Epithelial cell of esophagus (primary cell): ENCODE measurements around the gene CD72.
A peak's percentile ranks its signal among the peaks of the same experiment; 100 is the strongest.

Experiments used
- DNase-seq: peaks from one replicate; pipeline ENCODE4 v3.0.0; 2010; ENCODE audit warnings: low read depth
- H3K4me3 ChIP-seq: 2 replicates; pipeline ENCODE4 v1.5.1; 2011; ENCODE audit warnings: mild to moderate bottlenecking, low read length, control low read depth
- TF ChIP-seq, protein P1 (sequence below): IDR thresholded peaks from 2 replicates; pipeline ENCODE4 v1.5.1; 2011; ENCODE audit warnings: low read depth, mild to moderate bottlenecking, low read length, control low read depth, inconsistent platforms; ENCODE audit not compliant: insufficient read depth; ENCODE audit errors: missing control alignments

Gene CD72

DNA sequence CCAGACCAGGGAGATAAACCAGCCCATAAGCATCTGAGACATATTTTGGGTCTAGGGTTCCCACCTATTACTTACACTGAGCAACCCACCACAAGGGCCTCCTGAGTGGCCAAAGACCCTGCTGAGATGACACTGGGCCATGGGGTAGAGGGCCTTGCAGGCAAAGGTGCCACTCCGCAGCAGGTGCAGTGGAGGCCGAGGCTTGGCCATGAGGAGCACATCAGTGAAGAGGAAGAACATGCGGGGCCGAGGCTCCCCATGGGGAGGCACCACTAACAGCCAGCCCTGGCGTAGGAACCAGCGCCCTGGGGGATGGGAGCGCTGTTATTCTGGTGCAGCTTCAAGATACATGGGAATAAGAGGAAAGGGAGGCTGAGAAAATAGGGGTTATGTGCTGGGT is 44.2 kb upstream of the CD72 start:
- TF ChIP-seq, protein P1, sequence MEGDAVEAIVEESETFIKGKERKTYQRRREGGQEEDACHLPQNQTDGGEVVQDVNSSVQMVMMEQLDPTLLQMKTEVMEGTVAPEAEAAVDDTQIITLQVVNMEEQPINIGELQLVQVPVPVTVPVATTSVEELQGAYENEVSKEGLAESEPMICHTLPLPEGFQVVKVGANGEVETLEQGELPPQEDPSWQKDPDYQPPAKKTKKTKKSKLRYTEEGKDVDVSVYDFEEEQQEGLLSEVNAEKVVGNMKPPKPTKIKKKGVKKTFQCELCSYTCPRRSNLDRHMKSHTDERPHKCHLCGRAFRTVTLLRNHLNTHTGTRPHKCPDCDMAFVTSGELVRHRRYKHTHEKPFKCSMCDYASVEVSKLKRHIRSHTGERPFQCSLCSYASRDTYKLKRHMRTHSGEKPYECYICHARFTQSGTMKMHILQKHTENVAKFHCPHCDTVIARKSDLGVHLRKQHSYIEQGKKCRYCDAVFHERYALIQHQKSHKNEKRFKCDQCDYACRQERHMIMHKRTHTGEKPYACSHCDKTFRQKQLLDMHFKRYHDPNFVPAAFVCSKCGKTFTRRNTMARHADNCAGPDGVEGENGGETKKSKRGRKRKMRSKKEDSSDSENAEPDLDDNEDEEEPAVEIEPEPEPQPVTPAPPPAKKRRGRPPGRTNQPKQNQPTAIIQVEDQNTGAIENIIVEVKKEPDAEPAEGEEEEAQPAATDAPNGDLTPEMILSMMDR = no peak
- no peak overlapping the region for H3K4me3 ChIP-seq
- DNase-seq = no peak

DNA sequence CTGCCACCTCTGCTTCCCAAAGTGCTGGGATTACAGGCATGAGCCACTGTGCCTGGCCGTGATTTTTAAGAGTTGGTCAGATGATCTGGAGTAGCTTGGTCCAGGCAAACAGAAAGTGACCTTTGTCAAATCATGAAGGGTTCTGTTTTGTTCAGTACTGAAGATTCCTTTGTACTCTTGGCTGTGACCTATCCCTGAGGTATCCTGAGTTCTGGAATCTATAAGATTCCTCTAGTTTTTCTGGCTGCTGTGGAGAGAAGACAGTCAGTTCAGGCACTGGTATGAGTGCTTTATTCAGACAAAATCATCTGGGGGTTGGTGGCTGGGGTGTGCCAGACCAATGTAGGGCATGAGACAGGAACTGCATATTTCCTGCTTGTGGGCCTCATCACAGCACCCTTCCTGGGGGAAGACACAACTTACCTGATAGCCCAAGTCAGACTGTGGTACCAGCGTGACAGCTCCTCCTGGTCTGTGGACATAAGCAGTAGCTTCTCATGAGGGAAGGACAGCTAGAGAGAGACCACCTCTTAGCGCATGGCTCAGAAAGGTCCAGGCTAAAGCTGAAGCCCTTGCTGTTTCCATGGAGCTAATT is 43.6 kb upstream of the CD72 start:
- TF ChIP-seq, protein P1 = no peak
- no peak for DNase-seq
- H3K4me3 ChIP-seq = no peak overlapping the region

DNA sequence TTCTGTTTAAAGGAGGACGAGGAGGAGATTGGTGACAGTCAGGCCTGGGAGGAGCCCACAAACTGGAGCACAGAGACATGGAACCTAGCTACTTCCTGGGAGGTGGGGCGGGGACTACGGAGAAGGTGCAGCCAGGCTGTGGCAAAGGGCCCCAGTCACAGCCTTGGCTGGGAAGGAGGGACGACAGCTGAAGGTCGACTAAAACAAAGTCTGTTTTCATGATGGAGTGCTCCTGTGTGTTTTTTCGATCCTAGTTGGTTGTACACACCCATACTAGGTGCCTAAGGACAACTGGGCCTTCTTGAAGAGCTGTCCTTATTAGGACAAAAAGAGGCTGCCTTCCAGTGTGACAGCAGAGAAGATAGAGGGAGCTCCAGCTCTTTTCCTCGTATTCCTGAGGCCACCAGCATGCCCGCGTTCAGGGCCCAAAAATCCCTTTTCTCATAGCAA is 42.8 kb upstream of the CD72 start:
- peak; percentile 61 for DNase-seq
- H3K4me3 ChIP-seq = no peak overlapping the region
- TF ChIP-seq, protein P1 = peak; percentile 66

DNA sequence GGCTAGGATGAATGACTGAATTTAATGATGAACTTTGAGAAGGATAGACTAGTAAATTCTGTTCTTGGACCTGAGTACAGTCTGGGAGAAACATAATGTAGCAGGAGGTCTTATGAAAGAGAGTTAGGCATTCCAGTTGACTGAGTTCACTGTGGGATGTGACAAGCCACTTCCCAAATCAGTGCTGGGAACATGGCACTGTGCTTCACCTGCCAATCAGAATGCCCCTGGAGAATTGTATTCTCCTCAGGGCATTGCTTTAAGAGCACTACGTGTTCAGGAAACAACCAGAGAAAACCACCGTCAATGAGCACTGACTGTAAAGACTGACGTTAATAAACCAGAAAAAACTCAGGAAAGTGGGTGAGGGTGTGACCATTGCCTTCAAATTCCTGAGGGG is 41.1 kb upstream of the CD72 start:
- H3K4me3 ChIP-seq = no peak overlapping the region
- peak; percentile 66 for DNase-seq
- TF ChIP-seq, protein P1 = no peak

DNA sequence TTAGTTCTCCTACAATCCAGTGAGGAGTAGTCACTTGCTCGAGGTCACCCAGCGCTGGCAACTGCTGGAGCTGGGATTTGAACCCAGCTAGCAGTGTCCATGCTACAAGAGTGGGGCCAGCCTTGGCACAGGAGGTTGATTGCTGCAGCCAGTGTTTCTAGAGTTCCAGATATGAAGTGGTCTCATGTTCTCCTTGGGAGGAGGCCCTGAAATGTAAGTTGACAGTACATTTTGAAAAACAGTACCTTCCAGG is 40.7 kb upstream of the CD72 start:
- DNase-seq = peak; percentile 54
- TF ChIP-seq, protein P1 = no peak

DNA sequence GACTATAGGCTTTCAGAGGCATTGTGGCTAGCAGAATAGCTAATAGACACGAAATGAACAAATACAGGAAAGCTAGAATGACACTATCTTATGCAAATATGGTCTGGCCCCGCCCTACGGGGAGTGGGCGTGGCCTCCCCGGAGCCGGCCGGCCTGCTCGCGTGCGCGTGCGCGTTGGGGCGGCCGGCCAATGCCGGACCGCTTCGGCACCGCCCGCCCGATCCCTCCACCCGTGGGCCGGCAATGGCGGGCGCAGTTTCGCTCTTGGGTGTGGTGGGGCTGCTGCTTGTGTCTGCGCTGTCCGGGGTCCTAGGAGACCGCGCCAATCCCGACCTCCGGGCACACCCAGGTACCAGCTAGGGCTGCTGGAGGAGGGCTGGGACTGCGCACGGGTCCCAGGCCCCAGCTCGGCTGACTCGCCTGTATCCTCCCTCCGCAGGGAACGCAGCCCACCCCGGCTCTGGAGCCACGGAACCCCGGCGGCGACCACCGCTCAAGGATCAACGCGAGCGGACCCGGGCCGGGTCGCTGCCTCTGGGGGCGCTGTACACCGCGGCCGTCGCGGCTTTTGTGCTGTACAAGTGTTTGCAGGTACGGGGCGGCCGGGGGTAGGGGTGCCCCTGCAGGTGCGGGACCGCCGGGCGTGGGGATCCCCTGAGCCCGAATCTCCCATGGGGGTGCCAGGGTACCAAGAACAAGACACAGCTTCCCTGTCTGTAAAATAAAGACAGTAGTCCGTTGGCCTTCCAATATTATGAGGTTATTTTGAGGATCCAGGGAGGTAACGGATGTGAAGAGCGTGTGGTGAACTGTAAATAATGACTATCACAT is 40.1 kb upstream of the CD72 start, which contains the start of gene CCDC107:
Gene CCDC107, plus strand, starts transcription at position 156 of the 831 bp plus-strand sequence. Its CDS starts 88 bp downstream, at position 244.
- peak; percentile 77 for DNase-seq
- TF ChIP-seq, protein P1 = peak; percentile 42

More for the DNA sequence above, 40.7 kb upstream of the CD72 start:
- peak overlapping the region; percentile 81 for H3K4me3 ChIP-seq

DNA sequence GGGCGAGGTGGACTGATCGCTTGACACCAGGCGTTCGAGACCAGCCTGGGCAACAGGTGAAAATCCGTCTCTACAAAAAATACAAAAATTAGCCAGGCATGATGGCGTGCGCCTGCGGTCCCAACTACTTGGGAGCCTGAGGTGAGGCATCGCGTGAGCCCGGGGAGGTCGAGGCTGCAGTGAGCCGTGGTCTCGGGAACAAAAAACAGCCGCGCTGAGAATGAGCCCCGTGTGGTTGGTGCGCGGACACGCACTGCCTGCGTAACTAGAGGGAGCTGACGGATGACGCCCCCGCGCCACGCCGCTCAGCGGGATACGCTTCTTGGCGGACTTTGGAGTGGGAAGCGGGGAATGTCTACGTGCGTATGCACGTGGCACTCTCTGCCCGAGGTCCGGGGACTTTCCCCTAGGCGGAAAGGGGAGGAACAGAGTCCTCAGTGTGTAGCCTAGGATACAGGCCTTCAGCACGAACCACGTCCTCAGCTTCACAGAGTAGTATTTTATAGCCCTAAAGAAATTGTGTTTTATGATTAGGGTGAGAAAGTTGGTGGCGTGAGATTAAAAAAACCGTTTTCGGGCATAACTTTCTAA is 39.4 kb upstream of the CD72 start, which contains the start of gene RMRP:
Gene RMRP, minus strand, starts transcription at position 474 of the 591 bp plus-strand sequence.
- peak; percentile 100 for DNase-seq
- TF ChIP-seq, protein P1 = peak; percentile 26
- peak within 1 kb of the TSS; percentile 81 for H3K4me3 ChIP-seq

More for the DNA sequence above, 40.1 kb upstream of the CD72 start, which contains the start of gene CCDC107:
- H3K4me3 ChIP-seq = peak within 1 kb of the TSS; percentile 81
